ENCODE measurements around the gene YPEL2.

DNA sequence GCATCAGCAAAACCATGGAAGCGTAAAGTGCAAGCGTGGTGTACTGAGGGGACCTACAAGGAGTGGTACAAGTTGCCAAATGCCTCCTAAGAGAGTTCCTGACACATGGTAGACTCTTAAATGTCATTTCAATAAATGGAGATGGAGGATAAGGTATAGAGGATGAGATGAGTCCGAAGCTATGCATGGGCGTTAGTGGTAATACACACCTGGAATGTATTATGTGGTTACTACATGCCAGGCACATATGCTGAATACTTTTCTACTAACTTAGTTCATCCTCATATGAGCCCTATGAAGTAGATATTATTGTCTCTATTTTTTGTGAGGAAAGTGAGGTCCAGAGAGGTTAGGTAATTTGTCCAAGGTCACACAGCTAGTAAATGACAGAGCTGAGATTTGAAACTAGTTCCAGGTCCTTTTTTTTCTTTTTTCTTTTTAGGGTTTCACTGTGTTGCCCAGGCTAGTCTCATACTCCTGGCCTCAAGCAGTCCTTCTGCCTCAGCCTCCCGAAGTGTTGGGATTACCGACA lies 15.5 kb downstream of the YPEL2 start:
- TF ChIP-seq, protein P1, sequence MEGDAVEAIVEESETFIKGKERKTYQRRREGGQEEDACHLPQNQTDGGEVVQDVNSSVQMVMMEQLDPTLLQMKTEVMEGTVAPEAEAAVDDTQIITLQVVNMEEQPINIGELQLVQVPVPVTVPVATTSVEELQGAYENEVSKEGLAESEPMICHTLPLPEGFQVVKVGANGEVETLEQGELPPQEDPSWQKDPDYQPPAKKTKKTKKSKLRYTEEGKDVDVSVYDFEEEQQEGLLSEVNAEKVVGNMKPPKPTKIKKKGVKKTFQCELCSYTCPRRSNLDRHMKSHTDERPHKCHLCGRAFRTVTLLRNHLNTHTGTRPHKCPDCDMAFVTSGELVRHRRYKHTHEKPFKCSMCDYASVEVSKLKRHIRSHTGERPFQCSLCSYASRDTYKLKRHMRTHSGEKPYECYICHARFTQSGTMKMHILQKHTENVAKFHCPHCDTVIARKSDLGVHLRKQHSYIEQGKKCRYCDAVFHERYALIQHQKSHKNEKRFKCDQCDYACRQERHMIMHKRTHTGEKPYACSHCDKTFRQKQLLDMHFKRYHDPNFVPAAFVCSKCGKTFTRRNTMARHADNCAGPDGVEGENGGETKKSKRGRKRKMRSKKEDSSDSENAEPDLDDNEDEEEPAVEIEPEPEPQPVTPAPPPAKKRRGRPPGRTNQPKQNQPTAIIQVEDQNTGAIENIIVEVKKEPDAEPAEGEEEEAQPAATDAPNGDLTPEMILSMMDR (IDR thresholded peaks at IDR 0.05), result no peak
- no peak for TF ChIP-seq EP300 (IDR thresholded peaks at IDR 0.05)
